Thoracic aorta (tissue), 2 donors: Measurements from ENCODE around the gene ZNF670. TPM values are rescaled to one million over a fixed set of nuclear protein-coding genes. Genes with fewer than 3 reads are reported as not detected.

Experiments
- ATAC-seq: fragments of 150-250 bp; one replicate; pipeline ENCODE4 v1.8.0; 2017; ENCODE audit warnings: low read depth; ENCODE audit not compliant: insufficient number of reproducible peaks, low FRiP score
- DNase-seq: peaks from one replicate; pipeline ENCODE4 v3.0.0-alpha.2; 2020; ENCODE audit warnings: low spot score
- H3K27ac ChIP-seq, 2 donors: fragments of 200-600 bp; sonication (generic); 1 replicate in 1 of 2; 2 replicates in 1 of 2; pipeline ENCODE4 v1.5.1; 2016; ENCODE audit warnings: mild to moderate bottlenecking in 2 of 2, moderate library complexity in 2 of 2
- H3K27me3 ChIP-seq: fragments of 200-600 bp; sonication (generic); replicated peaks from 2 replicates; pipeline ENCODE4 v1.6.0; 2016; ENCODE audit warnings: mild to moderate bottlenecking; ENCODE audit not compliant: insufficient read depth
- H3K36me3 ChIP-seq: fragments of 200-600 bp; sonication (generic); one replicate; pipeline ENCODE4 v1.5.1; 2016
- H3K4me1 ChIP-seq, 2 donors: fragments of 200-600 bp; sonication (generic); 1 replicate in 1 of 2; 2 replicates in 1 of 2; pipeline versions ENCODE4 v1.5.1 to v1.6.0; 2016; ENCODE audit warnings: low read depth in 2 of 2, mild to moderate bottlenecking in 1 of 2; ENCODE audit not compliant: control insufficient read depth in 1 of 2
- H3K4me3 ChIP-seq: fragments of 200-600 bp; sonication (generic); 2 replicates; pipeline ENCODE4 v1.5.1; 2016; ENCODE audit warnings: mild to moderate bottlenecking
- H3K9me3 ChIP-seq: fragments of 200-600 bp; sonication (generic); 2 replicates; pipeline ENCODE4 v1.5.1; 2016
- total RNA-seq, 2 donors: library from RNA; depleted of rRNA; stranded (reverse); fragments of >200 nt; gene quantifications; one replicate each; pipeline versions ENCODE4 v1.1.0 to v1.2.3, GENCODE V29; 2016
- TF ChIP-seq, protein P1 (sequence below): fragments of 200-600 bp; sonication (generic); IDR thresholded peaks from one replicate; pipeline ENCODE4 v1.5.1; 2019; ENCODE audit warnings: antibody characterized with exemption

ZNF670 gene
- total RNA-seq, 2 donors from 2014 or later: 1.1 to 5.2 TPM

- peaks cover 21% of the 10 kb centered on the region for H3K36me3 ChIP-seq
- H3K9me3 ChIP-seq: peaks cover 14% of the 10 kb centered on the region
- H3K4me3 ChIP-seq: no peak overlapping the region
- no peaks in the 10 kb centered on the region for H3K27me3 ChIP-seq
- TF ChIP-seq, protein P1, sequence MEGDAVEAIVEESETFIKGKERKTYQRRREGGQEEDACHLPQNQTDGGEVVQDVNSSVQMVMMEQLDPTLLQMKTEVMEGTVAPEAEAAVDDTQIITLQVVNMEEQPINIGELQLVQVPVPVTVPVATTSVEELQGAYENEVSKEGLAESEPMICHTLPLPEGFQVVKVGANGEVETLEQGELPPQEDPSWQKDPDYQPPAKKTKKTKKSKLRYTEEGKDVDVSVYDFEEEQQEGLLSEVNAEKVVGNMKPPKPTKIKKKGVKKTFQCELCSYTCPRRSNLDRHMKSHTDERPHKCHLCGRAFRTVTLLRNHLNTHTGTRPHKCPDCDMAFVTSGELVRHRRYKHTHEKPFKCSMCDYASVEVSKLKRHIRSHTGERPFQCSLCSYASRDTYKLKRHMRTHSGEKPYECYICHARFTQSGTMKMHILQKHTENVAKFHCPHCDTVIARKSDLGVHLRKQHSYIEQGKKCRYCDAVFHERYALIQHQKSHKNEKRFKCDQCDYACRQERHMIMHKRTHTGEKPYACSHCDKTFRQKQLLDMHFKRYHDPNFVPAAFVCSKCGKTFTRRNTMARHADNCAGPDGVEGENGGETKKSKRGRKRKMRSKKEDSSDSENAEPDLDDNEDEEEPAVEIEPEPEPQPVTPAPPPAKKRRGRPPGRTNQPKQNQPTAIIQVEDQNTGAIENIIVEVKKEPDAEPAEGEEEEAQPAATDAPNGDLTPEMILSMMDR: no peak
- peaks cover 8 to 16% of the 10 kb centered on the region in 2 donors for H3K4me1 ChIP-seq
- ATAC-seq (no peak), DNase-seq (no peak)
- no peak overlapping the region for H3K27ac ChIP-seq
Observed at GRCh38 chr1:247102381-247102780, 23.8 kb upstream of the ZNF670 start.

- Histone ChIP-seq H3K4me3 (no peak overlapping the region), H3K36me3 (peaks cover 28% of the 10 kb centered on the region), H3K27me3 (no peaks in the 10 kb centered on the region), H3K4me1 (peaks cover 8 to 16% of the 10 kb centered on the region in 2 donors), H3K27ac (no peak overlapping the region), H3K9me3 (peaks cover 19% of the 10 kb centered on the region)
- ATAC-seq (no peak), DNase-seq (no peak)
- TF ChIP-seq, protein P1: no peak
Observed at GRCh38 chr1:247100676-247101279, 22.2 kb upstream of the ZNF670 start.

DNA sequence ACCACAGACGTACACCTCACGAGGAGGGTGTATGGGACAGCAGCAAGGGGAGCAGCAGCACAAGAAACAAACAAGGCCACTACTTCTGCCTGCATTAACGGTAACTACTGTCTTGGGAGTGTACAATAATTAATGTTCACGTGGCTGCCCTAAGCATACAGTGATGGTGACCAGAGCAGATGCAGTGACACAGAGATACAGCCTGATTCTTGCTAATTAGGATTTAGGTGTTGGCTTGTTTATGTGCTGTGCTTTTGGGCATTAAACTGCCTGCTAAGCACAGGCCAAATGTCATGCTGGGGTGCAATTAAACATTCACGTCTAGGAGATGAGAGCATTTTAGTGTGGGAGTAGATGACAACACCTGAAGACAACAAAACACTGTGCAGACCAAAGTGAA lies 18.3 kb upstream of the ZNF670 start:
- no peak for ATAC-seq
- H3K27ac ChIP-seq: no peak overlapping the region
- no peak for DNase-seq
- TF ChIP-seq, protein P1: no peak
- H3K36me3 ChIP-seq: peaks cover 28% of the 10 kb centered on the region
- no peaks in the 10 kb centered on the region for H3K27me3 ChIP-seq
- peaks cover 24% of the 10 kb centered on the region for H3K9me3 ChIP-seq
- no peak overlapping the region for H3K4me3 ChIP-seq
- H3K4me1 ChIP-seq: no peaks in the 10 kb centered on the region

GRCh38 chr1:247096544-247096943 lies 17.9 kb upstream of the ZNF670 start:
- Histone ChIP-seq H3K4me1 (no peaks in the 10 kb centered on the region), H3K36me3 (peaks cover 28% of the 10 kb centered on the region), H3K27ac (no peak overlapping the region), H3K9me3 (peaks cover 20% of the 10 kb centered on the region), H3K27me3 (no peaks in the 10 kb centered on the region), H3K4me3 (no peak overlapping the region)
- TF ChIP-seq, protein P1: no peak
- ATAC-seq (no peak), DNase-seq (no peak)

DNA sequence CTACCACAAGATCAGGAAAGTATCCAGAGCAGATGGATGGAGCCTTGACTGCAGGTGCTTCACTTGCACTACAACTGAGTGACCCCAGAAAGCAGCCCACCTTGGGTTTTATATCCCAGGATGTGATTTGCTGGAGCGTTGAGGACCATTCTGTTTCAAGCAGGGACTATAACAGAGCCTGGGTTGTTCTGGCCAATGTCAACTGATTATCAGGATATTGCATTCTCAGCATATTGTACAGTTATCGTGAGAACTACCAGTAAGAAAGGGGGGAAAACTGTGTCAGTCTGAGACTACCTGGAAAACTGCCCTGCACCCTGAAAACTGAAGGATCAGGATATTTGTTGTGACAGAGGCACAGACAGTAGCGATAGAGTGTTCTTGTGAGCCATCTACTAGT lies 17.5 kb upstream of the ZNF670 start:
- ATAC-seq (no peak), DNase-seq (no peak)
- no peaks in the 10 kb centered on the region for H3K27me3 ChIP-seq
- no peak overlapping the region for H3K4me3 ChIP-seq
- TF ChIP-seq, protein P1: no peak
- H3K9me3 ChIP-seq: peaks cover 19% of the 10 kb centered on the region
- peaks cover 25% of the 10 kb centered on the region for H3K36me3 ChIP-seq
- no peak overlapping the region for H3K27ac ChIP-seq
- H3K4me1 ChIP-seq: no peaks in the 10 kb centered on the region
